HG03175 (cell line): Measurements from ENCODE around the gene AMPD3.

Source experiments
- ATAC-seq: cut with Tn5 transposase; IDR thresholded peaks from one replicate; pipeline ENCODE4 v1.9.1; 2021; ENCODE audit warnings: mild to moderate bottlenecking, moderate library complexity; ENCODE audit not compliant: unreplicated experiment

AMPD3 gene

DNA sequence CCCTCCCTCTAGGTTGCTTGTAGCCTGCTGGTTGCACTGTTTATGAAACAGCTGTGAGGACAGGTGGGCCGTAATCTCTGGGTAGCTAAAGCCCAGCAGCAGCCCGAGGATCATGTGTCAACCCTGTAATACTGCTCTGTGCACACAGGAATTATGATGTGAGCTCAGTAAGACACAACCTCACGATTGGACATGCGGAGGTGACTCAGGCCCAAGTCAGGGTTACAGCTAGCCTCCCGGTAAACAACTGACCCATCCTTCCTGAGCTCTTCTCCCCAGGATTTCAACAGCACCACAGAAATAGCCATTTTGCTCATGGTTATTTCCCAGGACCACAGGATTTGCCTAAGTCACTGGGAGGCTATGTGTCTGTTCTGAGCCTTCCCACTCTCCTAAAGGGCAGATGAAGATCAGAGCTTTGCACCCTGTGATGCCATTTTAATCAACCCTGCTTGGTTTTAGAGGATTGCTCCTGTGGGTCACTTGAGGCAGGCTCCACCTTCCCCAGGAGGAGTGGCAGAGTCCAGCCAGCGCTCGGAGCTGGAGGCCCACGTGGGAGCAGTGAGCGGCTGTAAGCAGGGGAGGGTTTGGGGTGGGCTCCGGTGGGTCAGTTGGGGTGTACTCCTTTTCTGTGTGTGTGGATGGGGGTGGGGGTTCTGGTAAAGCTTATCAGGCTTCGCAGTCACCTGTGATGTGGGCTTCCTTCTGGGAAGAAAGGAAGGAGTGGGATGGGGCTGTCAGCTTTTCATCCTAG lies at the start of gene AMPD3:
TSS of gene AMPD3 (plus strand) at position 387 of the 754 bp plus-strand sequence. CDS start 6,256 bp downstream, outside the sequence.
- no peak for ATAC-seq

DNA sequence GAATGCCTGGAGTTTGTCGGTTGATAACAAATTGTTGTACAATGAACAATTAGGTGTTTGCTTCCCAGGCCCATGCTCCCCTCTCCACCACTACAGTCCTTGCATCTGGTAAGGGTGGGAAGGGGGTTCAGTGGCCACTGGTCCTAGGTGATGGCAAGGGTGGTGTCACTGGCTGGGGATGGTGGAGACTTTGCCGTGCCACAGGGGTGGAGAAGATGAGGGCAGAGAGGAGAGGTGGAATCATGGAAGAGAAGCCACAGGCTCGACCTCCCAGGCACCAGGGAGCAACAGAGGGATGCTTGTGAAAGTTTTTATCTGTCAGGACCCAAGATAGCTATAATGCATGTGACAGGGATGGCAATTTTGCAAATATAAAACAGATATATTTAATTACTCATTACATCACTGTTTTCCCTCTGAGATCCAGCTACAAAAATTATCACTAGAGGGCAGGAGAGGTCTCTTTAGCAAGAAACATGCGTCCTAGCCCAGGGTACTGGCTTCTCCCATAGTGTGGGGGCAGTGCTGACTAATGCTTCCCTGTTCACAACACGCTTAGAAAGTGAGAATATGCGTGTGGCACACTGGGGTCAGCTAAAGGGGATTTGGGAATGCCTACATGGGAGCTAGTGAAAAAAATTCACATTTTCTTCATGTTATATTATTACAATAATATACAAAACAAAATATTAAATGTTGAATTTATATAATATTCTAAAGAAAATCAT lies 49.0 kb upstream of the AMPD3 start:
- peak; percentile 68 for ATAC-seq

DNA sequence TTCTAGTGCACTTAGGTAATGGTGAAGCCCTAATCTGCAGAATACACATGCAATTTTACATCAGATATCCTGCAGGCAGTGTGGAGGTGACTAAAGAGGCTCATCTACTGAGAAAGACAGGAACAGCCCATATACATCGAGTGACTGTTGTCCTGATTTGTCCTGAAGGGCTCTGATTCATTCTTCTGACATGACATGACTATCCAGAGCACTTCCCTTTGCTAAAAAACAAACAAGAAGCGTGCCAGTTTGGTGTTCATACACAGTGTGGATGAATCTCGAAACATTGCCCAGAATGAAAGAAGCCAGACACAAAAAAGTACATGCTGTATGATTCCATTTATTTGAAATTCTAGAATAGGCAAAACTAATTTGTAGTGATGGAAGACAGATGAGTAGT lies 48.0 kb upstream of the AMPD3 start:
- ATAC-seq, result no peak

DNA sequence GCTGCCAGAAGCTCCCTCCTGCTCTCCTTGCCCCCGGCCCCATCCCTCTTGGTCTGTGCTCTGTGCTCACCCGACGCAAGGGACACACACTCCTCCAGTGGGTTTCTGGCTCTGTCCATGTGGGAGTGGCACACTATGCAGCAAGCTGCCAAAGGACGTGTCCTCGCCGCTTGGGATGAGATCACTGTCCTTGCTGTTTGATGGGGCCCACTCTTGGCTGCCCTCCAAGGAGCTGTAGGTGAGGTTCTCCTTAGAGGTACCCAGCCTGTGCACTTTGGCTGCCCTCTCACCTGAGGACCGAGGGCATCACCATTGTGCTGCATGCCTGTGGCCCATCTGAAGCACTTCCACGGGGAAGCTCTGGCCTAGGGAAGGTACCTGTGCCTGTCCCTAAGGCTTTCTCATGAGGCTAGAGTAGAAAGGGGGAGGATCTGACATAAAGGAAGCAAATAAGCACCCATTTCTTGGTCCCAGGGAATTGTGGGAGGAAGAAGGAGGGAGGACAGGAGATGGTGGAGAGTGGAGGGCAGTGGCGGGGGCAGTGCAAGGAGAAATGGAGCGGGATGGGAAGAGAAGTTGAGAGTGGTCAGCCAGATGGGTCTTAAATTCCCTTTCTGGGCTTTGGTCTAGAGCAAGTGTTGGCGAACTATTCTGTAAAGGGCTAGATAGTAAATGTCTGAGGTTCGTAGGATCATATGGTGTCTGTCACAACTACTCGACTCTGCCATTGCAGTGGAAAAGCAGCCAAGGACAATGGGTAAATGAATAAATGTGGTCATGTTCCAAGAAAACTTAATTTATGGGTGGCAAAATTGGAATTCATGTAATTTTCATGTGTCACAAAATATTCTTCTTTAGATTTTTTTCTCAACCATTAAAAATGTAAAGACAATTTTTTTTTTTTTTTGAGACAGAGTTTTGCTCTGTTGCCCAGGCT lies 47.0 kb upstream of the AMPD3 start:
- ATAC-seq, result no peak

DNA sequence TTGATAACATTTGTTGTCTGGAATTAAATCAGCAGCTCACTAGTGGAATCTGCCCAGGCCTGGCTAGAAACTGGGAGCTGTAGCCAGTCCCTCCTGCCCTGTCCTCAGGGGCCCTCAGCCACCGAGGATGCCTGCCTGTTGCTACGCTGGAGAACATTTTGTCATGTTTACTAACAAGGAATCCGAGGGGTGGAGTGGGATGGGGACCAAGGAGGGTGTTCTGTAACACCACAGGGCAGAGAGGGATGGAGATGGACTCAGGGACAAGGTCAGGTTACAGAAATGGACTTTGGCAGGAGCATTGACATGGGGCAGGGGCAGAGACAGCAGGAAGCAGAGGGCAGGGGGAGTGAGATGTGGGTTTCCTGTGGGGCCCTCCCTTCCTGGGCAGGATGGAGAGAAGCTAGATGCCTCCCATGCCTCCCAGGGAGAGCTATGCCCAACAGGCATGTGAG lies 45.8 kb upstream of the AMPD3 start:
- ATAC-seq, result no peak

DNA sequence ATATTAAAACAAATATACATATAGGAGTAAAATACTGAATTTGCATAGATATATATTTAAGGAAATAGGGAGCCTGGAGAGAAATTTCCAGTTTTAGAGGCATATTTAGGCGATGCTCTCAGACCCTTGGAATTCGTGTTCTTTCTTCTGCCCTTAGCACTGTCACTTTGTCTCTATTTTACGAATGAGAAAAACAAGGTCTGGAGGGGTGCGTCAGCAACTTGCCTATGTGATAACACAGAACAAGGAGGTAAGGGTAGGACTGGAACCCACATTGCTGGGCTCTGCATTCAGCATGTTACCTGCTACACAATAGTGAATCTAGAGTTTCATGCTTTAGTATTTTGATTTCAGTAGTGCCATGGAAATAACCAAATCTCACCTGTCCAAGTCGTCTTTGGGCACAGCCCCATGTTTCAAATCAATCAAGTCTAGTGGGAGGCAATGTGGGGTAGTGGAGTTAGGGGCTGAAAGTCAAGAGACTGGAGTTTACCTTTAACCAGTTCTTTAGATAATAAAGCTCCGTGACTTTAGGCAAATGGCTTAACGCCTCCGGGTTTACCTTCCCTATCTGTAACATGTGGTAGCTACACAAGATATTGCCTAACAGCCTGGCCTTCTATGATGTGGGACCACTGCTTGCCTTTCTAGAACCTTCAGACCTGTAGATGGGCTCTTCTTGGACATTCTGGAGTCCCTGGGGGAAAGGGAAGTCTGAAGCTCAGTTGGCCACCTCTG lies 44.8 kb upstream of the AMPD3 start:
- ATAC-seq, result no peak

DNA sequence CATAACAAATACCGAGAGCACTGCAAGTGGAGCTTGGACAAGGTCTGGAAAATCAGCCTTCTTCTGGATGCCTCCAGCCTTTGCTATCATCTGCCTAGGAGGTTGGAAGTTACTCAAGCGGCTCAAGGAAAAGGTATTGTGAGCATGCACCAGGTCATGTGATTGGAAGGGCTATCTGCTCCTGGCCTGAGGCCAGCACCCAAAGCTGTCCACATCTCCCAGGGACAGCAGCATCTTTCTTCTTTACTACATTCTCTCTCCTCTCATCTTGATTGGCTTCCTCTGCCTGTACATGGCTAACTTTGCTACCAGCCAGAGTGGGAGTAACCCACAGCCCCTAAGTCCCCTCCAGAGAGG lies 44.2 kb upstream of the AMPD3 start:
- ATAC-seq, result no peak

DNA sequence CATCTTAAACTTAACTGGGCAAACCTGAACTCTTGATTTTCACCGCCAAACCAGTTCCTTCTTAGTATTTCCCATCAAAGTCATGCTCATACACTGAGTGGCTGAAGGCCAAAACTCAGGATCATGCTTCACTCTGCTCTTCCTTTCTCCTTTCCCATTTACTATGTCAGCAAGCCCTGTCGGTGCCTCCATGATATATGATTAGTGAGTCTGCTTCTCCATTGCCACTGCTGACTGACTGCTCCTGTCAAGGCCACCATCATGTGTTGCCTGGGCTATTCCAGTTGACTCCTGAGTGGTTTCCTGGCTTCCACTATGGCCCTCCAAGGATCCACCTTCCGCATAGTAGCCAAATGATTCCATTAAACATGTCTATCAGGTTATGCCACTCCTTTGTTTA lies 42.8 kb upstream of the AMPD3 start:
- no peak for ATAC-seq

DNA sequence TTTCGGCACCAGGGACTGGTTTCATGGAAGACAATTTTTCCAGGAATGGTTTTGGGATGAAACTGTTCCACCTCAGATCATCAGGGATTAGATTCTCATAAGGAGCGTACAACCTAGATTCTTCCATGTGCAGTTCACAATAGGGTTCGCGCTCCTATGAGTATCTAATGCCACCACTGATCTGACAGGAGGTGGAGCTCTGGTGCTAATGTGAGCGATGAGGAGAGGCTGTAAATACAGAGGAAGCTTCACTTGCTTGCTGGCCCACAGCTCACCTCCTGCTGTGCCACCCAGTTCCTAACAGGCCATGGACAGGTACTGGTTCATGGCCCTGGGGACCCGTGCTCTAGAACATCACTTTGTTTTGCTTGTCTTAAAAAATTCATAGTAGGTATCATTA lies 41.8 kb upstream of the AMPD3 start:
- ATAC-seq, result peak; percentile 56

DNA sequence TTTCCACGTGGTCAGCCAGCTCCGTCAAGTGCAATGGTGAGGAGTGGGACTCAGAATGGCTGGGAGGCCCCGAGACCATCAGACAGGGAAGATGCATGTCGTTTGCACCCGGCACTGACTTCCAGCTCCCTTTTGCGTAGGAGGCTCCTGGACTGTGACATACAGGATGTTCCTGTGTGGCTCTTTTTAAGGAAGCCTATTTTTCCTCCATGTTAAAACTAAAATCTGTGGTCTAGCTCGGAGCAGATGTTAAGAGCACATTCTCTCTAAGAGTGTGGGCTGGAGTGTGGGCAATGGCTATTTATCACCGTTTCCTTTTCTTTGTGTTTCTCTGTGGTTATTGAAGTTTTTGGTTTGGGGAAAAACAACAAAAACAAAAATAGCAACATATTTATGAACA lies 40.9 kb upstream of the AMPD3 start:
- no peak for ATAC-seq

DNA sequence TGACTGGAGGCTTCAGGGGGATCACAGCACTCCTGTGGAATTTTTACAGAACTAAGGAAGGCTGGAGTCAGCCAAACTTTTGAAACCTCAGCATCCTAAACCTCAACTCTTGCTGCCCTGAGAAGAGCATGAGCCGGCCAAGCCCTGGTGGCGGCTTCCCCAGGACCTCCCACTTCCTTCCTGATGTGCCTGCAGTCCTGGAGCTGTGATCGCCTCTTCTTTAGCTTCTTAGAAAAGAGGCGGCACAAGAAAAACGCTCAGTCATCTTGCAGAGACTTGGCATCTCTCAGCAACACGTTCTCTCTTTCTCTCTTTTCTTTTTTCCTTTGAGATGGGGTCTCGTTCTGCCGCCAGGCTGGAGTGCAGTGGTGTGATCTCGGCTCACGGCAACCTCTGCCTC lies 40.4 kb upstream of the AMPD3 start:
- ATAC-seq, result no peak

DNA sequence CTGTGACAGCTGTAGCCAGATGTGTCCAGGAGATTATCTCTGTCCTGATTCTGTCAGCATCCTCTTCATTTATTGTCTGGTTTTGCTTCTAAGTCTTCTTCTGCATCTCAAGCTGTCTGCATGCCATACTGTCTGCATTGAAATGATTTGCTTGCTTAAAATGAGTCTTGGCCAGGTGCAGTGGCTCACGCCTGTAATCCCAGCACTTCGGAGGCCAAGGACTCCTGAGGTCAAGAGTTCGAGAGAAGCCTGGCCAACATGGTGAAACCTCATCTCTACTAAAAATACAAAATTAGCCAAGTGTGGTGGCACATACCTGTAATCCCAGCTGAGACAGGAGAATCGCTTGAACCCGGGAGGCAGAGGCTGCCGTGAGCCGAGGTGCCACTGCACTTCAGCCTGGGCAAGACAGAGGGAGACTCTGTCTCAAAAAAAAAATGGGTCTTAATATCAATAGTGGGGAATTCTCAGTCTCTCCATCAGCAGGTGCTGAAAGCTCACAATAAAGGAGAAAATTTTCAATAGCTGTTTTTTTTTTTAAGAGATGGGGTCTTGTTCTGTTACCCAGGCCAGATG lies 39.2 kb upstream of the AMPD3 start:
- no peak for ATAC-seq

DNA sequence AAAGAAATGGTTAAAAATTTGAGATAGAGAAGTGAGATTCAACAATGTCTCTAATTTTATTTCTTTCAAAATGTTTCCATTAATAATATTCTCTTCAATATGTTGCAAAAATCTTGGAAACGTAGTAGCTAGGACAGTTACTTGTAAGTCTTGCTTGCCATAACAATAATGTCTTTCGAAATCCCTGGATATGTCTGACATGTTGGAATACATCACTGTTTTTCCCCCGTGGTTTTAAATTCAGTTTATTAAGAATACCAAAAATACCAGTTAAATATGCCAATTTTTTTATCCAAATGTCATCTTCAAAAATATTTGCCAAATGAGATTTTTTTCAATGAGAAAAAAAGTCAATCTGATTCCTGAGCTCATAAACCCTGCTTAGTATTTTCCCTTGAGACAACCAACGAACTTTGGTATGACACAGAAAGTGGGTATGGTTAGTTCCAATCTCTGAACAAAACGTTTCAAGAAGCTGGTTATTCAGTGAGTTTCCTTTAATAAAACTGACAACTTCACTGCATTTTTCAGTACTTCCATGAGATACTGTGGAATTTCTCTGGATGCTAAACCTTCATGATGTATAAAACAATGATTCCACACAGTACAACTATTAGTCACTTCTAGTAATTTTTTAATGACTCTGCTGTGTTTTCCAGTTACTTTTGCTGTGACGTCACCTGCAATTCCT lies 36.7 kb upstream of the AMPD3 start:
- no peak for ATAC-seq

DNA sequence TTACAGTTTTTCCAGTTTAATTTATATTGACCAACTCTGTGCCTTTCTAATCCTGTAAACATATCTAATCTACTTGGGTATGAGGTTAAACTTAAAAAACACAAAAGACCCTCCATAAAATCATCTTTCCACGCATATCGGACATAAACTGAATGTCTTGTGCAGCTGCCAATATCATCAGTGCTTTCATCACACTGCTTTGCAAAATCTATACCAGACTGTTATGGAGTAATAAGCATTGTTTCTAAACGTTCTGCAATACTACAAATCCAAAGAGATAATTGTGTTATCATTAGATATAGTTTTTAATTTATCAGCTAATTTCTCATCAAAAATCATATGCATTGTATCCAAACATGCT lies 36.1 kb upstream of the AMPD3 start:
- no peak for ATAC-seq

DNA sequence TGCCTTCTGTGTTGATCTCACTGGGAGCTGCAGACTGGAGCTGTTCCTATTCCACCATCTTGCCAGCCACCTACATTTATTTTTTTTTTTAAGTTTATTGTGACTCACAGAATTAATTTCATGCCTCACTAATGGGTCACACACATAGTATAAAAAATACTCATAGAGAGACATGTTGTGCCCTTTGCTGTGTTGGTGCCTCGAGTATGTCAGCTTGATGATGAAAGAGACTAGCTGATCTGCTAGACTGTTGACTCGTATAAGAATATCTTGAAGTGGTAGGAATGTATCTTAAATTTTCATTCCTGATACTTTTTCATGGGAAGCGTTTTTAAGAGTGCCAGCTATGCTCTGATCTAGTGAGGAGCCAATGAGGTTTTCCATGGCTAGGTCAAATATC lies 28.6 kb upstream of the AMPD3 start:
- no peak for ATAC-seq

DNA sequence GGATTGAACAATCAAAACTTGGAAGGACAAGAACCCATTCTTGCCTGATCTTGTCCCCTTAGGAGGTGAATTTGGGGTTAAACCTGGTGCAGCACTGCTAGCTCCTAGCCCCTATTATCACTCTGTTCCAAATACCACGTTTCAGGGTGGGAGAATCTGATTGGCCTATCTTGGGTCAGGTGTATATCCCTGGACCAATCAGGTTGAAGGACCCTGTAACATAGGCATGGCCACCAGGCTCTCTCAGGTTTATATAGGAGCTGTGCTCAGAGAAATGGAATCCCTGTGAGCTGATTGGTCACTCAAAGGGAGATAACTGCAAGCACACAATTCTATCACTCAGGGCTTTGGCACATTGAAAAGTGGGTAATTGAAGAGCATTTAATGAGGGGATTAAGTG lies 26.6 kb upstream of the AMPD3 start:
- ATAC-seq, result no peak

DNA sequence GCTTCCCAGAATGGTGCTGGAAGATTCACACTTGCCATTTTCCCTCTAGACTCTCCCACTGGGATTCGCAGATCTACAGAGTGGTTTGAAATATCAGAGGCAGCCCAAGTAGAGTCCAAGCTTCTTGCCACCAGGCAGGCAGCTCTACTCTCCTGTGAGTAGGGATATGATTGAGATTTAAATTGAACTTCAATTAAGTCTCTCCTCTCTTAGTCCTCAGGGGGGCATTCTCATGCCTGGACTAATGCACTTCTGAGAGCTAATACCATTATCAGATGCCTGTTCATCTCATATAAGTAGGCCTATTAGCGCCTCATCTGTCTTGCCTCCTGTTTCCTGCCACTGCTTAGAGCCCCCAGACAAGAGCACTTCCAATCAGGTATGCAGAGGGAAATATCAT lies 25.5 kb upstream of the AMPD3 start:
- ATAC-seq, result no peak

DNA sequence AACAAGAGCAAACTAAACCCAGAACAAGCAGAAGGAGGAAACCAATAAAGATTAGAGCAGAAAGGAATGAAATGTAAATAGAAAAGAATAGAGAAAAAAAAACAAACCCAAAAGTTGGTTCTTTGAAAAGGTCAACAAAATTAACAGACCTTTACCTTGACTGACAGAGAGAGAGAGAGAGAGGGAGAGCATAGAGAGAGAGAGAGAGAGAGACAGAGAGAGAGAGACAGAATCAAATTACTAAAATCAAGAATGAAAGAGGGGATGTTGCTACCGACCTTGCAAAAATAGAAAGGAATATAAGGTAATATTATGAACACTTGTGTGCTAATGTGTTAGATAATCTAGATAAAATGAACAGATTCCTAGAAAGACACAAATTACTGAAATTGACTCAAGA lies 22.6 kb upstream of the AMPD3 start:
- ATAC-seq, result no peak

DNA sequence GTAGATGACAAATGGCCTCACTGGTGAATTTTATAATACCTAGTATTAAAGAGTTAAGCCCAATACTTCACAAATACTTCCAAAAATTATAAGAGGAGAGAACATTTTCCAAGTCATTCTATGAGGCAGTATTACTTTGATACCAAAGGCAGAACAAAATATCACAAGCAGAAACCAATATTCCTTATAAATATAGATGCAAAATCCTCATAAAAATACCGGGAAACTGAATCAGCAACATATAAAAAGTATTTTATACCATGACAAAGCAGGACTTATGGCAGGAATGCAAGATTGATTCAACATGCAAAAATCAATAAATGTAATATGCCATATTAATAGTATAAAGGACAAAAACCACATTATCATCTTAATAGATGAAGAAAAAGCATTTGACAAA lies 22.1 kb upstream of the AMPD3 start:
- ATAC-seq, result no peak

DNA sequence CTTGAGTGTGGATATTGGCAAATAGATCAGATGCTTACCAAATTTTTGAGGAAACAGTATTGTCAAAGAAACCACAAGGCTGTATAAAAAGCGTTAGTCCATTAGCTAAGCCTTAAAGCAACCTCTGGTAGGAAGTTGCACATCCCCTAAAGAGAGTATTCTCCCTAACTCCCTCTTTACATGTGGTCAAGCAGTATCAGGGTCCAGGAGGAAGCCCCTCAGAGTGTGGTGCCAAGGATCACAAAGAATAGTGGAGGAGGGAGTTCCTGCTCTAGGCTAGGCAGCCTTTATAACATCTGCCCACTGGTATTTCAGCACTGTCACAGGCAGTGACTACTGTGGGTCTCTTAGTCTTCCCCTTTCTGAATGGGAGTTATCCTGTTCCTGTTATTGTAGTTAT lies 18.8 kb upstream of the AMPD3 start:
- ATAC-seq, result no peak
